Neural cell (in vitro differentiated cells): ENCODE data around the gene NPLOC4. TPM values are rescaled to one million over a fixed set of nuclear protein-coding genes. Genes with fewer than 3 reads are reported as not detected.
A peak's percentile ranks its signal among the peaks of the same experiment; 100 is the strongest.

Source experiments
- H2AFZ ChIP-seq: fragments of 200-600, 300-800 bp; sonication (generic), shearing (Covaris generic); 2 replicates; pipeline ENCODE4 v1.6.0; 2014; ENCODE audit warnings: low read depth, mild to moderate bottlenecking, antibody characterized with exemption, low read length, moderate library complexity
- H3F3A ChIP-seq: fragments of 200-600 bp; shearing (Covaris generic); 2 replicates; pipeline ENCODE4 v1.6.1; 2016; ENCODE audit warnings: mild to moderate bottlenecking, moderate library complexity, mixed read lengths, antibody characterized with exemption, low read length; ENCODE audit not compliant: insufficient read depth, poor library complexity, severe bottlenecking
- H3K27ac ChIP-seq: fragments of 200-600, 300-800 bp; sonication (generic), shearing (Covaris generic); 2 replicates; pipeline ENCODE4 v1.5.1; 2014; ENCODE audit warnings: mild to moderate bottlenecking, low read length, moderate library complexity
- H3K27me3 ChIP-seq: fragments of 300-800, 200-600 bp; sonication (generic), shearing (Covaris generic); 2 replicates; pipeline ENCODE4 v1.6.0; 2014; ENCODE audit warnings: mild to moderate bottlenecking, low read depth, low read length, moderate library complexity; ENCODE audit not compliant: insufficient read depth
- H3K36me3 ChIP-seq: fragments of 300-800, 200-600 bp; sonication (generic), shearing (Covaris generic); 2 replicates; pipeline ENCODE4 v1.5.1; 2014; ENCODE audit warnings: mild to moderate bottlenecking, antibody characterized with exemption, low read length, moderate library complexity; ENCODE audit not compliant: insufficient read depth
- H3K4me2 ChIP-seq: fragments of 300-800, 200-600 bp; sonication (generic), shearing (Covaris generic); 2 replicates; pipeline ENCODE4 v1.6.0; 2014; ENCODE audit warnings: mild to moderate bottlenecking, low read length
- H3K4me3 ChIP-seq: fragments of 300-800, 200-600 bp; sonication (generic), shearing (Covaris generic); 2 replicates; pipeline ENCODE4 v1.5.1; 2014; ENCODE audit warnings: mild to moderate bottlenecking, low read length, moderate library complexity
- H3K79me2 ChIP-seq: fragments of 200-600 bp; shearing (Covaris generic); replicated peaks from 2 replicates; pipeline ENCODE4 v1.6.0; 2014; ENCODE audit warnings: mild to moderate bottlenecking, low read length, moderate library complexity; ENCODE audit not compliant: insufficient read depth
- H3K9ac ChIP-seq: fragments of 300-800, 200-600 bp; sonication (generic), shearing (Covaris generic); 2 replicates; pipeline ENCODE4 v1.6.1; 2016; ENCODE audit warnings: mild to moderate bottlenecking, low read length, mixed read lengths
- H3K9me2 ChIP-seq: fragments of 200-600 bp; shearing (Covaris generic); 2 replicates; pipeline ENCODE4 v1.6.1; 2016; ENCODE audit warnings: mild to moderate bottlenecking, low read length, mixed read lengths; ENCODE audit not compliant: insufficient read depth
- H3K9me3 ChIP-seq: fragments of 200-600, 300-800 bp; sonication (generic), shearing (Covaris generic); 2 replicates; pipeline ENCODE4 v1.6.1; 2016; ENCODE audit warnings: mild to moderate bottlenecking, mixed run types, low read length, moderate library complexity, mixed read lengths
- H4K20me1 ChIP-seq: fragments of 200-600 bp; shearing (Covaris generic); 2 replicates; pipeline ENCODE4 v1.6.1; 2016; ENCODE audit warnings: mild to moderate bottlenecking, mixed run types; ENCODE audit not compliant: insufficient read depth
- EP300 ChIP-seq: fragments of 450-650 bp; conservative IDR thresholded peaks from 2 replicates; pipeline ENCODE4 v1.6.1; 2014; ENCODE audit warnings: antibody characterized with exemption, mild to moderate bottlenecking, moderate library complexity; ENCODE audit not compliant: poor library complexity, severe bottlenecking
- EZH2 ChIP-seq: fragments of 200-600, 300-800 bp; shearing (Covaris generic), sonication (generic); IDR thresholded peaks from 2 replicates; pipeline ENCODE4 v1.6.1; 2014; ENCODE audit warnings: antibody characterized with exemption, low read length, borderline replicate concordance, mild to moderate bottlenecking; ENCODE audit not compliant: insufficient read depth, poor library complexity, severe bottlenecking
- MXI1 ChIP-seq: fragments of 450-650 bp; conservative IDR thresholded peaks from 2 replicates; pipeline ENCODE4 v1.6.1; 2014; ENCODE audit warnings: antibody characterized with exemption, mild to moderate bottlenecking; ENCODE audit not compliant: poor library complexity, severe bottlenecking
- POLR2AphosphoS5 ChIP-seq: IDR thresholded peaks from 2 replicates; pipeline ENCODE4 v1.6.1; 2012
- RAD21 ChIP-seq: fragments of 450-650 bp; conservative IDR thresholded peaks from 2 replicates; pipeline ENCODE4 v1.6.1; 2014; ENCODE audit warnings: antibody characterized with exemption, mild to moderate bottlenecking, moderate library complexity
- SMC3 ChIP-seq: fragments of 450-650 bp; conservative IDR thresholded peaks from 2 replicates; pipeline ENCODE4 v1.6.1; 2014; ENCODE audit warnings: antibody characterized with exemption, mild to moderate bottlenecking, moderate library complexity; ENCODE audit not compliant: poor library complexity
- TAF1 ChIP-seq: IDR thresholded peaks from 2 replicates; pipeline ENCODE4 v1.6.1; 2012; ENCODE audit warnings: low read depth
- polyA plus RNA-seq: library from polyadenylated mRNA; depleted of rRNA; stranded (reverse); fragments of >200 nt; gene quantifications from 2 replicates; pipeline ENCODE4 v1.2.3, GENCODE V29; 2014
- TF ChIP-seq, protein P1 (sequence below): IDR thresholded peaks from 2 replicates; pipeline ENCODE4 v1.6.1; 2012; ENCODE audit warnings: borderline replicate concordance
- TF ChIP-seq, protein P2 (sequence below): fragments of 450-650 bp; IDR thresholded peaks from 2 replicates; pipeline ENCODE4 v1.5.1; 2014; ENCODE audit warnings: antibody characterized with exemption, mild to moderate bottlenecking, moderate library complexity; ENCODE audit not compliant: poor library complexity, severe bottlenecking

NPLOC4 gene
- polyA plus RNA-seq, 1 donor from 2014 or later, result 32.3 TPM

DNA sequence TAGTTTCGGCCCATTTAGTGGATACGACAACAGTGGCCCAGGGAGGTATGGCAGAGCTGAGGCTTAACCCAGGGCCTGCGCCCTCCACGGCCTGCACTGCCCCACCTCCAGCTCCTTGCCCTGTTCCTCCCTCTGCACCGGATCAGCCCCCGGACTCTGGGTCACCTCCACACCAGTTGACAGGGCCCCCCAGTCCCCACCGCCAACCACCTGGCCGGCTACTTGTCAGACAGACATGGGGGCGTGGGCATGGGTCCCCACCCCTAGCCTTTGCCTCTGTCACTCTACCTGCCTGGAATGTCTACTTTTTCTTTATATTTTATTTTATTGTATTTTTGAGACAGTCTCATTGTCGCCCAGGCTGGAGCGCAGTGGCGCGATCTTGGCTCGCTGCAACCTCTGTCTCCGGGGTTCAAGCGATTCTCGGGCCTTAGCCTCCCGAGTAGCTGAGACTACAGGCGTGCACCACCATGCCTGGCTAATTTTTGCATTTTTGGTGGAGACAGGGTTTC, 121.3 kb downstream of the NPLOC4 start:
- H3K4me3 ChIP-seq, result peak overlapping the region; percentile 92
- H3K9ac ChIP-seq, result peak overlapping the region; percentile 99
- H3K9me2 ChIP-seq, result no peaks in the 10 kb centered on the region
- H2AFZ ChIP-seq, result no peak overlapping the region
- peaks cover 11% of the 10 kb centered on the region for H3K36me3 ChIP-seq
- H3K4me2 ChIP-seq, result peak overlapping the region; percentile 87
- H3K27ac ChIP-seq, result peak overlapping the region; percentile 99
- TF ChIP-seq EZH2 (no peak), EP300 (no peak), RAD21 (no peak), POLR2AphosphoS5 (no peak), TAF1 (no peak)
- peaks cover 26% of the 10 kb centered on the region for H3K27me3 ChIP-seq
- peaks cover 59% of the 10 kb centered on the region for H3K79me2 ChIP-seq
- peaks cover 18% of the 10 kb centered on the region for H4K20me1 ChIP-seq
- peaks cover 9% of the 10 kb centered on the region for H3F3A ChIP-seq
- no peaks in the 10 kb centered on the region for H3K9me3 ChIP-seq

DNA sequence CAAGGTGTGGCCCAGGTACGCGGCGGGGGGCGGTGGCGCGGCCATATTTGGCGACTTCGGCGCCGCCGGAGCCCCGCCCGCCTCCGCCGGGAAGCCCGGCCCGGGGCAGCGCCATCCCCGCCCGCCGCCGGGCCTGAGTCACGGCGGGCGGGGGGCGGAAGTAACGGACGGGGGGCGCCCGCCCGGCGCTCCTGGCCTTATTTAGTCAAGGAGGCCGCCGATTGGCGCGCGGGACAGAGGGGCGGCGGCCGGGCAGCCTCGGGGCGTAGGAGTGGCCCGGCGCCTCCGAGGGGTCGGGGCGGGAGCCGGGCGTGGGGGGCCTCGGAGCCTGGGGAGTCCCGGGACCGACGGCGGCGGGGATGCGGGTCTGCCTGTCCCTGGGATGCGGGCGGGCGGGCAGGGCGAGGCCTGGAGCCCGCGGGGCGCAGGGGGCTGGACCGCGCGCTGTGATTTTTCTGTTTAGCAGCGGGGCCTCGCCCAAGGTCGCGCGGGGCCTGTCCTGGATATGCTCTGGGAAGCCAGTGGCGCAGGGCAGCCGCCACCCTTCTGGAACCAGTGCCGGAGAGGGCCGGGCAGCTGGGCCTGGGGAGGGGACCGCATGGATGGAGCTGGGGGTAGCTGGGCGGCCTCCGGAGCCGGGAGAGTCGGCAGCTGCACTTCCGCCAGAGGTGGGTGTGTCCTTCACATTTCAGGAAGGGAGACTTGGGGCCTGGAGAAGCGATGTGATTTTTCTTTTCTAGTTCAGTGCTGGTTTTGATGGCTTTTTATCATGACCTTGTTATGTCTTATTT, 122.0 kb downstream of the NPLOC4 start:
- Histone ChIP-seq H3K9ac (peak overlapping the region; percentile 99), H4K20me1 (peaks cover 25% of the 10 kb centered on the region), H3K27me3 (peaks cover 19% of the 10 kb centered on the region), H3K79me2 (peaks cover 61% of the 10 kb centered on the region), H3K4me2 (peak overlapping the region; percentile 87), H3K9me2 (no peaks in the 10 kb centered on the region), H3K4me3 (peak overlapping the region; percentile 92), H3F3A (peaks cover 11% of the 10 kb centered on the region), H3K27ac (peak overlapping the region; percentile 99), H3K36me3 (peaks cover 18% of the 10 kb centered on the region), H2AFZ (peak overlapping the region; percentile 19), H3K9me3 (no peaks in the 10 kb centered on the region)
- TF ChIP-seq, protein P1, sequence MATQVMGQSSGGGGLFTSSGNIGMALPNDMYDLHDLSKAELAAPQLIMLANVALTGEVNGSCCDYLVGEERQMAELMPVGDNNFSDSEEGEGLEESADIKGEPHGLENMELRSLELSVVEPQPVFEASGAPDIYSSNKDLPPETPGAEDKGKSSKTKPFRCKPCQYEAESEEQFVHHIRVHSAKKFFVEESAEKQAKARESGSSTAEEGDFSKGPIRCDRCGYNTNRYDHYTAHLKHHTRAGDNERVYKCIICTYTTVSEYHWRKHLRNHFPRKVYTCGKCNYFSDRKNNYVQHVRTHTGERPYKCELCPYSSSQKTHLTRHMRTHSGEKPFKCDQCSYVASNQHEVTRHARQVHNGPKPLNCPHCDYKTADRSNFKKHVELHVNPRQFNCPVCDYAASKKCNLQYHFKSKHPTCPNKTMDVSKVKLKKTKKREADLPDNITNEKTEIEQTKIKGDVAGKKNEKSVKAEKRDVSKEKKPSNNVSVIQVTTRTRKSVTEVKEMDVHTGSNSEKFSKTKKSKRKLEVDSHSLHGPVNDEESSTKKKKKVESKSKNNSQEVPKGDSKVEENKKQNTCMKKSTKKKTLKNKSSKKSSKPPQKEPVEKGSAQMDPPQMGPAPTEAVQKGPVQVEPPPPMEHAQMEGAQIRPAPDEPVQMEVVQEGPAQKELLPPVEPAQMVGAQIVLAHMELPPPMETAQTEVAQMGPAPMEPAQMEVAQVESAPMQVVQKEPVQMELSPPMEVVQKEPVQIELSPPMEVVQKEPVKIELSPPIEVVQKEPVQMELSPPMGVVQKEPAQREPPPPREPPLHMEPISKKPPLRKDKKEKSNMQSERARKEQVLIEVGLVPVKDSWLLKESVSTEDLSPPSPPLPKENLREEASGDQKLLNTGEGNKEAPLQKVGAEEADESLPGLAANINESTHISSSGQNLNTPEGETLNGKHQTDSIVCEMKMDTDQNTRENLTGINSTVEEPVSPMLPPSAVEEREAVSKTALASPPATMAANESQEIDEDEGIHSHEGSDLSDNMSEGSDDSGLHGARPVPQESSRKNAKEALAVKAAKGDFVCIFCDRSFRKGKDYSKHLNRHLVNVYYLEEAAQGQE, result peak; percentile 62
- peak; percentile 58 for TF ChIP-seq POLR2AphosphoS5
- TF ChIP-seq EZH2, result no peak
- no peak for TF ChIP-seq SMC3
- TF ChIP-seq RAD21, result no peak
- no peak for TF ChIP-seq MXI1
- peak; percentile 40 for TF ChIP-seq TAF1
- TF ChIP-seq EP300, result no peak
- TF ChIP-seq, protein P2, sequence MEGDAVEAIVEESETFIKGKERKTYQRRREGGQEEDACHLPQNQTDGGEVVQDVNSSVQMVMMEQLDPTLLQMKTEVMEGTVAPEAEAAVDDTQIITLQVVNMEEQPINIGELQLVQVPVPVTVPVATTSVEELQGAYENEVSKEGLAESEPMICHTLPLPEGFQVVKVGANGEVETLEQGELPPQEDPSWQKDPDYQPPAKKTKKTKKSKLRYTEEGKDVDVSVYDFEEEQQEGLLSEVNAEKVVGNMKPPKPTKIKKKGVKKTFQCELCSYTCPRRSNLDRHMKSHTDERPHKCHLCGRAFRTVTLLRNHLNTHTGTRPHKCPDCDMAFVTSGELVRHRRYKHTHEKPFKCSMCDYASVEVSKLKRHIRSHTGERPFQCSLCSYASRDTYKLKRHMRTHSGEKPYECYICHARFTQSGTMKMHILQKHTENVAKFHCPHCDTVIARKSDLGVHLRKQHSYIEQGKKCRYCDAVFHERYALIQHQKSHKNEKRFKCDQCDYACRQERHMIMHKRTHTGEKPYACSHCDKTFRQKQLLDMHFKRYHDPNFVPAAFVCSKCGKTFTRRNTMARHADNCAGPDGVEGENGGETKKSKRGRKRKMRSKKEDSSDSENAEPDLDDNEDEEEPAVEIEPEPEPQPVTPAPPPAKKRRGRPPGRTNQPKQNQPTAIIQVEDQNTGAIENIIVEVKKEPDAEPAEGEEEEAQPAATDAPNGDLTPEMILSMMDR, result no peak
